A549 (cell line): ENCODE results near the gene MANEAL. TPM values are rescaled to one million over a fixed set of nuclear protein-coding genes. Genes with fewer than 3 reads are reported as not detected.
A peak's percentile ranks its signal among the peaks of the same experiment; 100 is the strongest.

Source experiments
- ATAC-seq, 2 experiments: fragments of 200-7000 bp in 1 of 2; fragments of >200 bp in 1 of 2; cut with Nextera tagmentation in 1 of 2; cut with Tn5 transposase in 1 of 2; 3 replicates each; pipeline versions ENCODE4 v1.8.0 to v1.9.1; 2018 to 2020; ENCODE audit warnings: mild to moderate bottlenecking in 1 of 2, moderate library complexity in 1 of 2
- CTCF ChIA-PET: fragments of 300-600 bp; sonication (Branson Sonifier 250); formaldehyde crosslinking; extraction: SDS; loops from one replicate; lab custom pipeline; 2021; ENCODE audit warnings: antibody characterized with exemption, inconsistent platforms; lab: Yijun Ruan, JAX
- POLR2A ChIA-PET: fragments of 350-600 bp; formaldehyde crosslinking; extraction: SDS; loops from one replicate; lab custom pipeline; 2021; ENCODE audit warnings: antibody characterized with exemption, inconsistent platforms; lab: Yijun Ruan, JAX
- DNase-seq, 2 experiments: peaks; one replicate each; pipeline versions ENCODE4 v3.0.0 to v3.0.0-alpha.2; 2011 to 2016; ENCODE audit warnings: low read depth in 1 of 2, low spot score in 1 of 2
- FAIRE-seq: peaks from 2 replicates; lab custom pipeline; 2011; peaks lifted over from hg19 to GRCh38; lab: Jason Lieb, UNC
- H3K27ac ChIP-seq, 2 experiments: fragments of >200 bp; sonication (Bioruptor Twin); formaldehyde crosslinking; 3 replicates each; pipeline ENCODE4 v1.5.1; 2016 to 2017
- H3K4me1 ChIP-seq: fragments of >200 bp; sonication (Bioruptor Twin); formaldehyde crosslinking; 3 replicates; pipeline ENCODE4 v1.6.1; 2016
- H3K4me2 ChIP-seq: fragments of >200 bp; sonication (Bioruptor Twin); formaldehyde crosslinking; 3 replicates; pipeline ENCODE4 v1.6.1; 2016
- H3K4me3 ChIP-seq: fragments of >200 bp; sonication (Bioruptor Twin); formaldehyde crosslinking; 3 replicates; pipeline ENCODE4 v1.5.1; 2016
- H3K9me3 ChIP-seq: fragments of >200 bp; sonication (Bioruptor Twin); formaldehyde crosslinking; 3 replicates; pipeline ENCODE4 v1.6.1; 2016
- CBX8 ChIP-seq: fragments of 200-600 bp; sonication (generic); IDR thresholded peaks from 2 replicates; pipeline ENCODE4 v1.6.1; 2016
- CEBPB ChIP-seq, 2 experiments: fragments of >200 bp in 1 of 2; sonication (Bioruptor Twin) in 1 of 2; formaldehyde crosslinking in 1 of 2; IDR thresholded peaks; 2 replicates each; pipeline ENCODE4 v1.6.1; 2012 to 2016
- EP300 ChIP-seq, 2 experiments: fragments of >200 bp; sonication (Bioruptor Twin); formaldehyde crosslinking; IDR thresholded peaks; 2 replicates in 1 of 2; 3 replicates in 1 of 2; pipeline ENCODE4 v1.6.1; 2016 to 2017
- FOSB ChIP-seq: fragments of 250-450 bp; sonication (Bioruptor Pico); IDR thresholded peaks from 2 replicates; pipeline ENCODE4 v1.5.0; 2020; ENCODE audit warnings: mild to moderate bottlenecking, moderate library complexity
- HDAC2 ChIP-seq: fragments of 200-600 bp; sonication (generic); IDR thresholded peaks from 2 replicates; pipeline ENCODE4 v1.6.1; 2016
- HEYL ChIP-seq: fragments of 250-450 bp; sonication (Bioruptor Pico); IDR thresholded peaks from 2 replicates; pipeline ENCODE4 v1.8.0; 2021; ENCODE audit warnings: mild to moderate bottlenecking, moderate library complexity
- HOXA7 ChIP-seq: fragments of 250-450 bp; sonication (Bioruptor Pico); IDR thresholded peaks from 2 replicates; pipeline ENCODE4 v1.5.0; 2020; ENCODE audit warnings: mild to moderate bottlenecking, moderate library complexity
- HOXB13 ChIP-seq: fragments of 250-450 bp; sonication (Bioruptor Pico); IDR thresholded peaks from 2 replicates; pipeline ENCODE4 v1.5.0; 2020; ENCODE audit warnings: low read depth, mild to moderate bottlenecking, moderate library complexity
- HOXB5 ChIP-seq: fragments of 250-450 bp; sonication (Bioruptor Pico); IDR thresholded peaks from 2 replicates; pipeline ENCODE4 v1.5.0; 2020; ENCODE audit warnings: mild to moderate bottlenecking, moderate library complexity
- KDM1A ChIP-seq: fragments of 200-600 bp; sonication (generic); IDR thresholded peaks from 2 replicates; pipeline ENCODE4 v1.6.1; 2016; ENCODE audit warnings: low read depth, mild to moderate bottlenecking
- MYC ChIP-seq: IDR thresholded peaks from 2 replicates; pipeline ENCODE4 v1.6.1; 2012; ENCODE audit warnings: mild to moderate bottlenecking, inconsistent platforms, low read length, improper control_type of control experiment, borderline replicate concordance
- NFE2L2 ChIP-seq: fragments of 150-350 bp; conservative IDR thresholded peaks from 2 replicates; pipeline ENCODE4 v1.6.1; 2014; ENCODE audit warnings: low read length
- NPAS2 ChIP-seq: fragments of 250-450 bp; sonication (Bioruptor Pico); IDR thresholded peaks from 2 replicates; pipeline ENCODE4 v1.8.0; 2022; ENCODE audit warnings: mild to moderate bottlenecking, moderate library complexity, borderline replicate concordance
- RCOR1 ChIP-seq: fragments of 150-350 bp; IDR thresholded peaks from 2 replicates; pipeline ENCODE4 v1.6.1; 2014; ENCODE audit warnings: antibody characterized with exemption, low read length, low read depth
- RNF2 ChIP-seq: fragments of 200-600 bp; sonication (generic); IDR thresholded peaks from 2 replicates; pipeline ENCODE4 v1.6.1; 2016; ENCODE audit warnings: low read depth, mild to moderate bottlenecking, antibody characterized with exemption, moderate library complexity, borderline replicate concordance
- ZC3H11A ChIP-seq: fragments of 450-650 bp; IDR thresholded peaks from 2 replicates; pipeline ENCODE4 v1.6.1; 2014; ENCODE audit warnings: antibody characterized with exemption, mild to moderate bottlenecking
- ZNF302 ChIP-seq: fragments of 250-450 bp; sonication (Bioruptor Pico); IDR thresholded peaks from 2 replicates; pipeline ENCODE4 v1.9.0; 2021; ENCODE audit warnings: inconsistent platforms, mild to moderate bottlenecking, moderate library complexity
- WGBS: methylation state at CpG from one replicate; pipeline ENCODE4 v1.1.6; 2017; ENCODE audit errors: missing lambda C conversion rate; 5-methylcytosine and 5-hydroxymethylcytosine counted together
- polyA plus RNA-seq, 4 experiments: library from polyadenylated mRNA; depleted of rRNA in 3 of 4; stranded (reverse); fragments of >200 nt; fragmentation: RNase III in 1 of 4; extraction: RNeasy Plus Mini Kit Qiagen cat#74134 plus additional on column Dnase treatment in 1 of 4; gene quantifications; 2 replicates in 3 of 4; 3 replicates in 1 of 4; pipeline ENCODE4 v1.2.3, GENCODE V29; 2011 to 2017
- TF ChIP-seq, protein P1 (sequence below): IDR thresholded peaks from 2 replicates; pipeline ENCODE4 v1.6.1; 2012
- TF ChIP-seq, protein P2 (sequence below): fragments of 450-650 bp; IDR thresholded peaks from 2 replicates; pipeline ENCODE4 v1.6.1; 2014; ENCODE audit warnings: antibody characterized with exemption
- TF ChIP-seq, protein P3 (sequence below): IDR thresholded peaks from 2 replicates; pipeline ENCODE4 v1.6.1; 2012; ENCODE audit warnings: low read depth, borderline replicate concordance

The MANEAL gene
- polyA plus RNA-seq, 2 of the 4 experiments (the other 2 are of a cell fraction), result 8.9 to 15.5 TPM

DNA sequence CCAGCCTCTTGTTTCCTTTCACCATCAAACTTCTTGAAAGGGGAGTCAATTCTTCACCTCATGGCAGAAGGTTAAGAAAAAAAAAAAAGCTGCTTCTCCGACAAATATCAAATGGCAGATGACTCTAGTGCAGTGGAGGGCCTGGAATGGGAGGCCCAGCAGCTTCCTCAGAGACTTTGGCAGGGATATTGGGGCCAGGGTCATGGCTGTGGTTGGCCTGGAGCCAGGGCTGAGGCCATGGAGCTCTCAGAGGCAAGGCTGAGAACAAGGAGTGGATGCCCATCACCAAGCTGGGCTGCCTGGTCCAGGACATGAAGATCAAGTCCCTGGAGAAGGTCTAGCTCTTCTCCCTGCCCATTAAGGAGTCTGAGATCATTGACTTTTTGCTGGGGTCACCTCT, 47.1 kb downstream of the MANEAL start:
- Histone ChIP-seq H3K4me3 (no peak overlapping the region), H3K27ac (no peak overlapping the region), H3K9me3 (no peaks in the 10 kb centered on the region), H3K4me2 (no peak overlapping the region), H3K4me1 (peaks cover 19% of the 10 kb centered on the region)
- no peak for ATAC-seq
- TF ChIP-seq, protein P1, sequence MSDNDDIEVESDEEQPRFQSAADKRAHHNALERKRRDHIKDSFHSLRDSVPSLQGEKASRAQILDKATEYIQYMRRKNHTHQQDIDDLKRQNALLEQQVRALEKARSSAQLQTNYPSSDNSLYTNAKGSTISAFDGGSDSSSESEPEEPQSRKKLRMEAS, result no peak
- no peak for TF ChIP-seq RCOR1
- TF ChIP-seq HOXB5, result no peak
- no peak for TF ChIP-seq CBX8
- TF ChIP-seq ZNF302 (CRISPR knock-in tag), result no peak
- CTCF ChIA-PET, result interaction anchor here (2.3 kb wide), 1 partner anchor 20 kb away, joined by 7 read pairs; no protein-coding TSS in a partner anchor
- no peak for DNase-seq
- POLR2A ChIA-PET, result no interaction called here
- 85% methylated on average over 1 of the region's 1 CpG for WGBS
- no peak for FAIRE-seq

DNA sequence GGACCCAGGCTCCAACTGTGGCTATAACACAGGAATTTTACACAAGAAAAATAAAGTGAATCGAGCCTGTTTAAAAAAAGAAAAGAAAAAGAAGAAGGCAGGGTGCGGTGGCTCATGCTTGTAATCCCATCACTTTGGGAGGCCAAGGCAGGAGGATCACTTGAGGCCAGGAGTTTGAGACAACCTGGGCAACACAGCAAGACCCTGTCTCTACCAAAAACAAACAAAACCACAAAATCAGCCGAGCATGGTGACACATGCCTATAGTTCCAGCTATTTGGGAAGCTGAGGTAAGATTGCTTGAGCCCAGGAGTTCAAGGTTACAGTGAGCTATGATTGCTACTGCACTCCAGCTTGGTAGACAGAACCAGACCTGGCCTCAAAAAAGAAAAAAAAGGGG, 48.0 kb downstream of the MANEAL start:
- Histone ChIP-seq H3K4me2 (no peak overlapping the region), H3K4me1 (peaks cover 23% of the 10 kb centered on the region)
- ChIA-PET POLR2A (no interaction called here), CTCF (interaction anchor here (1.0 kb wide), 1 partner anchor 10 kb away, joined by 3 read pairs; no protein-coding TSS in a partner anchor)
- DNase-seq (no peak), FAIRE-seq (no peak)
- 85% methylated on average over 3 of the region's 3 CpGs for WGBS
- no peak for TF ChIP-seq HOXA7 (CRISPR knock-in tag)
- no peak for TF ChIP-seq HOXB13 (CRISPR knock-in tag)
- TF ChIP-seq CBX8, result no peak
- no peak for TF ChIP-seq KDM1A
- no peak for TF ChIP-seq RNF2
- TF ChIP-seq ZC3H11A, result no peak
- no peak for TF ChIP-seq CEBPB (IDR thresholded peaks at IDR 0.05)
- TF ChIP-seq HEYL (CRISPR knock-in tag), result no peak
- no peak for TF ChIP-seq MYC
- no peak for TF ChIP-seq NFE2L2
- TF ChIP-seq FOSB (CRISPR knock-in tag), result no peak
- TF ChIP-seq, protein P2, sequence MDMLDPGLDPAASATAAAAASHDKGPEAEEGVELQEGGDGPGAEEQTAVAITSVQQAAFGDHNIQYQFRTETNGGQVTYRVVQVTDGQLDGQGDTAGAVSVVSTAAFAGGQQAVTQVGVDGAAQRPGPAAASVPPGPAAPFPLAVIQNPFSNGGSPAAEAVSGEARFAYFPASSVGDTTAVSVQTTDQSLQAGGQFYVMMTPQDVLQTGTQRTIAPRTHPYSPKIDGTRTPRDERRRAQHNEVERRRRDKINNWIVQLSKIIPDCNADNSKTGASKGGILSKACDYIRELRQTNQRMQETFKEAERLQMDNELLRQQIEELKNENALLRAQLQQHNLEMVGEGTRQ, result no peak
- TF ChIP-seq, all 56 proteins: peak for 0
- no peak overlapping the region for H3K27ac ChIP-seq
- no peaks in the 10 kb centered on the region for H3K9me3 ChIP-seq
- no peak for ATAC-seq
- no peak overlapping the region for H3K4me3 ChIP-seq

DNA sequence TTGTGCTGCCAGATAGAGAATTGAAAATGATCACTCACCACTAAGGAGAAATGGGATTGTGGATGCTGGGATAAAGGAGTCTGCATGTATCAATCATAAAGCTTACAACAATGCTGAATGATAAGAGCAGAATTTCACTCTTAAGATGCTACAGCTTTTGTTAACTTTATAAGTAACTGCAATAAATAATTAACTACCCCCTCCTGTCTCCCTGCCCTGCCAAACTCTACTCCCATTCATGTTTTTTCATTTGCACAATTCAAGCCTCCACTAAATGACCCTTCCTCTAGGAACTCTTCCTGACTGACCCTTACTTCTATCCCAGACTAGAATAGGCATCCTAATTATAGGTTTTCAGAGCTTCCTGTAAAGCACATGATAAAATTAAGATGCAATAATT, 50.9 kb downstream of the MANEAL start:
- no peak overlapping the region for H3K27ac ChIP-seq
- DNase-seq (no peak), ATAC-seq (no peak), FAIRE-seq (no peak)
- no peak overlapping the region for H3K4me3 ChIP-seq
- H3K9me3 ChIP-seq, result no peaks in the 10 kb centered on the region
- CTCF ChIA-PET, result no interaction called here
- peaks cover 23% of the 10 kb centered on the region for H3K4me1 ChIP-seq
- POLR2A ChIA-PET, result no interaction called here
- no peak for TF ChIP-seq NFE2L2
- TF ChIP-seq NPAS2, result no peak
- TF ChIP-seq, protein P3, sequence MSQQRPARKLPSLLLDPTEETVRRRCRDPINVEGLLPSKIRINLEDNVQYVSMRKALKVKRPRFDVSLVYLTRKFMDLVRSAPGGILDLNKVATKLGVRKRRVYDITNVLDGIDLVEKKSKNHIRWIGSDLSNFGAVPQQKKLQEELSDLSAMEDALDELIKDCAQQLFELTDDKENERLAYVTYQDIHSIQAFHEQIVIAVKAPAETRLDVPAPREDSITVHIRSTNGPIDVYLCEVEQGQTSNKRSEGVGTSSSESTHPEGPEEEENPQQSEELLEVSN, result no peak
- TF ChIP-seq HDAC2, result no peak
- no peak for TF ChIP-seq ZNF302 (CRISPR knock-in tag)
- TF ChIP-seq, protein P1, result no peak
- TF ChIP-seq EP300 (IDR thresholded peaks at IDR 0.05), result no peak
- no peak for TF ChIP-seq HEYL (CRISPR knock-in tag)
- peak overlapping the region; percentile 50 for H3K4me2 ChIP-seq
